ENCODE results near the gene DNAJC22. TPM values are rescaled to one million over a fixed set of nuclear protein-coding genes. Genes with fewer than 3 reads are reported as not detected.
"Not testable (repeated sequence)": the region's sequence is repeated elsewhere in the genome, so short reads cannot be mapped to it uniquely, and the experiment has no call there.

The DNAJC22 gene
- total RNA-seq, 1 donor from 2014 or later, result 0.35 TPM

DNA sequence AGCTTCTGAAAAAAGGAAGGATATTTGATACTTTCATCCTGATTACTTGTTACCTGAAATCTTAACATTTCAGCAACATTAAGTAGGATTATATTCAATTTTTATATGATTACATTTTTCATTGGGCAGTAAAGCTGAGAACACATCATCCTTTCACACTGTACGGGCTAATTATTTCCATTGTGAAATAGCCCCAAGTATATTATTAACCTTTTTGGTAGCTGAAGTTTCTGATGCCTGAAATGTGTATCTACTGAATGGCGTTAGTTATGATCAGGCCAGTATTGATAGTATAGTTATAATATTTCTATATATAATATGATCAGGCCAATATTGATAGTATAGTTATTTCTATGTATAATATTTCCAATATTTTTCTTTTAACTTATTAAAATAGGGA lies 30.7 kb downstream of the DNAJC22 start:
- Mint-ChIP-seq H3K27me3 (ENCODE audit: low read depth) (no peaks in the 10 kb centered on the region), H3K4me1 (no peaks in the 10 kb centered on the region), H3K36me3 (ENCODE audit: low read depth) (peaks cover 3% of the 10 kb centered on the region), H3K4me3 (no peak overlapping the region), H3K9me3 (no peaks in the 10 kb centered on the region), H3K27ac (ENCODE audit: unreplicated experiment) (no peak overlapping the region)
- no peak for DNase-seq (ENCODE audit: low read depth, low spot score)
- TF ChIP-seq, protein P1, sequence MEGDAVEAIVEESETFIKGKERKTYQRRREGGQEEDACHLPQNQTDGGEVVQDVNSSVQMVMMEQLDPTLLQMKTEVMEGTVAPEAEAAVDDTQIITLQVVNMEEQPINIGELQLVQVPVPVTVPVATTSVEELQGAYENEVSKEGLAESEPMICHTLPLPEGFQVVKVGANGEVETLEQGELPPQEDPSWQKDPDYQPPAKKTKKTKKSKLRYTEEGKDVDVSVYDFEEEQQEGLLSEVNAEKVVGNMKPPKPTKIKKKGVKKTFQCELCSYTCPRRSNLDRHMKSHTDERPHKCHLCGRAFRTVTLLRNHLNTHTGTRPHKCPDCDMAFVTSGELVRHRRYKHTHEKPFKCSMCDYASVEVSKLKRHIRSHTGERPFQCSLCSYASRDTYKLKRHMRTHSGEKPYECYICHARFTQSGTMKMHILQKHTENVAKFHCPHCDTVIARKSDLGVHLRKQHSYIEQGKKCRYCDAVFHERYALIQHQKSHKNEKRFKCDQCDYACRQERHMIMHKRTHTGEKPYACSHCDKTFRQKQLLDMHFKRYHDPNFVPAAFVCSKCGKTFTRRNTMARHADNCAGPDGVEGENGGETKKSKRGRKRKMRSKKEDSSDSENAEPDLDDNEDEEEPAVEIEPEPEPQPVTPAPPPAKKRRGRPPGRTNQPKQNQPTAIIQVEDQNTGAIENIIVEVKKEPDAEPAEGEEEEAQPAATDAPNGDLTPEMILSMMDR (conservative IDR thresholded peaks at IDR 0.05), result no peak

DNA sequence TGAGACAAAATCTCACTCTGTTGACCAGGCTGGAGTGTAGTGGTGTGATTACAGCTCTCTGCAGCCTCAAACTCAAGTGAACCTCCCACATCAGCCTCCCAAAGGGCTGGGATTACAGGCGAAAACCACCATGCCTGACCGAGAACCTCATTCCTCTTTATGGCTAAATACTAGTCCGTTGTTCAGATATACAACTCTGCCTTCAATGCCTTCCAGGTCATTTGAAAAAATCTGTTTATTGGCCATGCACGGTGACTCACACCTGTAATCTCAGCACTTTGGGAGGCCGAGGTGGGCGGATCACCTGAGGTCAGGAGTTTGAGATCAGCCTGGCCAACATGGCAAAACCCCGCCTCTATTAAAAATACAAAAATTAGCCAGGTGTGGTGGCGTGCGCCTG lies 33.5 kb downstream of the DNAJC22 start:
- not testable (repeated sequence) for H3K4me1 Mint-ChIP-seq; H3K36me3 Mint-ChIP-seq (ENCODE audit: low read depth); DNase-seq (ENCODE audit: low read depth, low spot score); H3K9me3 Mint-ChIP-seq; H3K27ac Mint-ChIP-seq (ENCODE audit: unreplicated experiment); H3K4me3 Mint-ChIP-seq; H3K27me3 Mint-ChIP-seq (ENCODE audit: low read depth)

DNA sequence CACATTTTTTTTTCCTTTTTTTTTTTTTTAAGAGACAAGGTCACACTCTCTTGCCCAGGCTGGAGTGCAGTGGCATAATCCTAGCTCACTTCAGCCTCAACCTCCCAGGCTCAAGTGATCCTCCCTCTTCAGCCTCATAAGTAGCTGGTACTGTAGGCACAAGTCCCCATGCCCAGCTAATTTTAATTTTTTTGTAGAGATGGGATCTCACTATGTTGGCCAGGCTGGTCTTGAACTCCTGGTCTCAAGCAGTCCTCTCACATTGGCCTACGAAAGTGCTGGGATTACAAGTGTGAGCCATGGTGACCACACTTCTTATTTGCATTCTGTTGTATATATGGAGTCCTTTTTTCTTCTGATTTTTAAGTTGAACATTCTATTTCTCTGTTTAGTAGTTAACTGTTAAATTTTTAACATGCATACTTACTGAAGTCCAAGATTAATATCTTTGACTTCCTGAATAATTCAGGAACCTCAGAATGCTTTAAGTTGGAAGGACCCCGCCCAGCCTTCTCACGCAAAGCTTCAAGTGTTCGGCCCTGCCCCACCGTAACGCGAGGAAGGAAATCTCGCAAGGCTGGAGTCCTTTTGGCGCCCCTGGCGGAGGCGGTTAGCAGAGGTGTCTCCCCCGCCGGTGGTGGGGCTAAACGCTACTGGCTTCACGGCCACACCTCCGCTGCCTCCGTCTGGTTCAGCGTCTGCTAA lies 42.1 kb downstream of the DNAJC22 start:
- DNase-seq (ENCODE audit: low read depth, low spot score), result no peak
- H3K27ac Mint-ChIP-seq (ENCODE audit: unreplicated experiment), result no peak overlapping the region
- H3K27me3 Mint-ChIP-seq (ENCODE audit: low read depth), result no peaks in the 10 kb centered on the region
- H3K36me3 Mint-ChIP-seq (ENCODE audit: low read depth), result peaks cover 4% of the 10 kb centered on the region
- no peaks in the 10 kb centered on the region for H3K4me1 Mint-ChIP-seq
- H3K4me3 Mint-ChIP-seq, result no peak overlapping the region
- no peaks in the 10 kb centered on the region for H3K9me3 Mint-ChIP-seq
- TF ChIP-seq, protein P1 (conservative IDR thresholded peaks at IDR 0.05), result no peak

DNA sequence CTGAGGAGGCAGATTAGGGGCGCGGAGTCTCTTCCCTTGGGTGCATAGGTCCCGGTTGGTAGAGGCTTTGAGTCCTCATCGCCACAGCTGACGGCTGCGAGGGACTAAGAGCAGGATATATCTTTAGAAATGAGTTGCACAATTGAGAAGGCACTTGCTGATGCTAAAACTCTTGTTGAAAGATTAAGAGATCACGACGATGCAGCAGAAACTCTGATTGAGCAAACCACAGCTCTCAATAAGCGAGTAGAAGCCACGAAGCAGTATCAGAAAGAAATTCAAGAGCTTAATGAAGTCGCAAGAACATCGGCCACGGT lies 42.7 kb downstream of the DNAJC22 start:
- TF ChIP-seq, protein P1 (conservative IDR thresholded peaks at IDR 0.05), result no peak
- Mint-ChIP-seq H3K27ac (ENCODE audit: unreplicated experiment) (no peak overlapping the region), H3K4me3 (no peak overlapping the region)

DNA sequence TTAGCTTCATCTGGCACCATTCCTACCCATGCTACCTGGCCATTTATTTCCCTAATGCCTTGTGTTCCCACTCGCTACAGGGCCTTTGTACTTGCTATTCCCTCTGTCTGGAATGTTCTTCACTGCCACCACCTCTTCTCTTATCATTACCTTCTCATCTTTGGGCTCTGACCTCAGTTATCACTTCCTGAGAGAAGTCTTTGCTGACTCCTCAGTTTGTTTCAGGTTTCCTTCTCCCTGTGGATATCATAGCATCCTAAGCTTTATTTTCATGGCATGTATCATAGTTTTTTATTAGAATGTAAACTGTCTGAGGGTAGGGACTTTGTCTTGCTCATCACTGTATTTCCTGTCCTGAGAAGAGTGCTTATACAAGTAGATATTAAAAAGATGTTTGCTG lies 50.3 kb downstream of the DNAJC22 start:
- DNase-seq (ENCODE audit: low read depth, low spot score), result no peak
- H3K27me3 Mint-ChIP-seq (ENCODE audit: low read depth), result no peaks in the 10 kb centered on the region
- no peak overlapping the region for H3K27ac Mint-ChIP-seq (ENCODE audit: unreplicated experiment)
- H3K4me3 Mint-ChIP-seq, result no peak overlapping the region
- peaks cover 17% of the 10 kb centered on the region for H3K4me1 Mint-ChIP-seq
- TF ChIP-seq, protein P1 (conservative IDR thresholded peaks at IDR 0.05), result no peak
- no peaks in the 10 kb centered on the region for H3K9me3 Mint-ChIP-seq
- H3K36me3 Mint-ChIP-seq (ENCODE audit: low read depth), result peaks cover 5% of the 10 kb centered on the region

More for the DNA sequence above, 42.7 kb downstream of the DNAJC22 start:
- Mint-ChIP-seq H3K36me3 (ENCODE audit: low read depth) (peaks cover 3% of the 10 kb centered on the region), H3K4me1 (no peaks in the 10 kb centered on the region), H3K9me3 (no peaks in the 10 kb centered on the region), H3K27me3 (ENCODE audit: low read depth) (no peaks in the 10 kb centered on the region)
- no peak for DNase-seq (ENCODE audit: low read depth, low spot score)

DNA sequence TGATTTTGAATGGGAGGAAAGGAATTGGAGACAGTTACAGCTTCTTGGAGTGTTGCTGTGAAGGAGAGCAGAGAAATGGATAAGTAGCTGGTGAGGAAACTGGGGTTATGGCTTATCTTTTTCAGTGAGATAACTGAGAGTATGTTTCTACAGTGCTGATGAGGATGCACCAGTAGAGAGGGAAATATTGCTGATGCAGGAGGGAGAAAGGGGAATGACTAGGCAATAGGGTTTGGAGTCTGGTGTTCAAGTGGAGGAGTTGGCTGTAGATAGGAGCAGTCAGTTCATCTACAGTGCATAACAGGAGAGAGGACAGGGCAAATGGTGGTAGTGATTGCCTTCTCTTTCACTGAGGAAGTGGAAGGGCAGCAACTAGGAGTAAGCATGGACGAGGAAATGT lies 53.6 kb downstream of the DNAJC22 start:
- Mint-ChIP-seq H3K4me1 (peaks cover 17% of the 10 kb centered on the region), H3K4me3 (no peak overlapping the region), H3K36me3 (ENCODE audit: low read depth) (peaks cover 5% of the 10 kb centered on the region), H3K27me3 (ENCODE audit: low read depth) (no peaks in the 10 kb centered on the region), H3K9me3 (no peaks in the 10 kb centered on the region), H3K27ac (ENCODE audit: unreplicated experiment) (no peak overlapping the region)
- TF ChIP-seq, protein P1 (conservative IDR thresholded peaks at IDR 0.05), result no peak
- no peak for DNase-seq (ENCODE audit: low read depth, low spot score)

Other genes with a start within 250 kb of the DNAJC22 start
- gene LMBR1L, start 236.0 kb upstream of the DNAJC22 start, total RNA-seq, result 101 TPM in 2 replicates
- gene TUBA1B, start 215.5 kb upstream of the DNAJC22 start, total RNA-seq, result 3,094 and 3,153 TPM in 2 replicates
- 1,729 and 1,742 TPM in 2 replicates for gene TUBA1A, start 157.8 kb upstream of the DNAJC22 start, total RNA-seq
- 203 and 208 TPM in 2 replicates for gene TUBA1C, start 81.8 kb upstream of the DNAJC22 start, total RNA-seq
- gene PRPH, start 51.7 kb upstream of the DNAJC22 start, total RNA-seq, result 0.70 and 1.3 TPM in 2 replicates
- gene TROAP, start 23.6 kb upstream of the DNAJC22 start, total RNA-seq, result 88.0 and 91.2 TPM in 2 replicates
- 0.63 and 0.80 TPM in 2 replicates for gene C1QL4, start 9.7 kb upstream of the DNAJC22 start, total RNA-seq
- 45.2 and 45.7 TPM in 2 replicates for gene SPATS2, start 20.6 kb downstream of the DNAJC22 start, total RNA-seq
- 0.16 and 0.34 TPM in 2 replicates for gene KCNH3, start 192.1 kb downstream of the DNAJC22 start, total RNA-seq
- gene MCRS1, start 221.3 kb downstream of the DNAJC22 start, total RNA-seq, result 89.6 and 95.3 TPM in 2 replicates